Endothelial cell of umbilical vein (primary cell): ENCODE measurements around the gene TGFB1. TPM values are rescaled to one million over a fixed set of nuclear protein-coding genes. Genes with fewer than 3 reads are reported as not detected.

ENCODE experiments used
- BruUV-seq: library from RNA; stranded (reverse); fragments of 400-500 nt; replicated peaks from 2 replicates; lab custom pipeline; 2021; lab: Mats Ljungman, UMichigan
- CTCF ChIA-PET: fragments of 300-600, 350-600 bp; sonication (Branson Sonifier 250); formaldehyde crosslinking; loops from one replicate; lab custom pipeline; 2021; ENCODE audit warnings: antibody characterized with exemption, inconsistent platforms; lab: Charles Lee
- POLR2A ChIA-PET: fragments of 300-600, 350-600 bp; sonication (Branson Sonifier 250); formaldehyde crosslinking; loops from one replicate; lab custom pipeline; 2021; ENCODE audit warnings: antibody characterized with exemption, inconsistent platforms; lab: Charles Lee
- DNase-seq: peaks from one replicate; pipeline ENCODE4 v3.0.0-alpha.2; 2011; ENCODE audit warnings: low read depth, low spot score
- FAIRE-seq: peaks from 2 replicates; lab custom pipeline; 2011; peaks lifted over from hg19 to GRCh38; lab: Jason Lieb, UNC
- H2AFZ ChIP-seq: 2 replicates; pipeline ENCODE4 v1.6.0; 2012; ENCODE audit warnings: low read depth, low read length, control low read depth, inconsistent platforms
- H3K27ac ChIP-seq: 2 replicates; pipeline ENCODE4 v1.5.1; 2011; ENCODE audit warnings: low read depth, mild to moderate bottlenecking, control low read depth, low read length, moderate library complexity; ENCODE audit not compliant: insufficient read depth
- H3K27me3 ChIP-seq, 2 experiments: 2 replicates each; pipeline versions ENCODE4 v1.6.0 to v1.6.1; 2011; ENCODE audit warnings: low read length in 2 of 2, mixed read lengths in 1 of 2; ENCODE audit not compliant: control insufficient read depth in 2 of 2, insufficient read depth in 2 of 2
- H3K36me3 ChIP-seq, 2 experiments: 2 replicates in 1 of 2; 3 replicates in 1 of 2; pipeline ENCODE4 v1.5.1; 2011; ENCODE audit warnings: low read length in 2 of 2, mild to moderate bottlenecking in 1 of 2, moderate library complexity in 1 of 2; ENCODE audit not compliant: control insufficient read depth in 2 of 2, insufficient read depth in 2 of 2; ENCODE audit errors: extremely low read depth in 1 of 2
- H3K4me1 ChIP-seq: 3 replicates; pipeline ENCODE4 v1.5.1; 2011; ENCODE audit warnings: mild to moderate bottlenecking, low read length; ENCODE audit not compliant: control insufficient read depth, insufficient read depth; ENCODE audit errors: extremely low read depth
- H3K4me2 ChIP-seq: 2 replicates; pipeline ENCODE4 v1.6.1; 2011; ENCODE audit warnings: low read length, control low read depth, mixed read lengths; ENCODE audit not compliant: insufficient read depth
- H3K4me3 ChIP-seq, 3 experiments: fragments of 200-600 bp in 1 of 3; sonication (generic), shearing (Covaris generic) in 1 of 3; replicated peaks in 1 of 3; 2 replicates each; pipeline ENCODE4 v1.5.1; 2011 to 2016; ENCODE audit warnings: control low read depth in 3 of 3, low read length in 3 of 3, mild to moderate bottlenecking in 2 of 3, inconsistent platforms in 1 of 3, low read depth in 1 of 3, moderate library complexity in 1 of 3; ENCODE audit not compliant: insufficient read depth in 1 of 3
- H3K79me2 ChIP-seq: 2 replicates; pipeline ENCODE4 v1.6.0; 2012; ENCODE audit warnings: low read length, inconsistent platforms; ENCODE audit not compliant: control insufficient read depth, insufficient read depth
- H3K9ac ChIP-seq: replicated peaks from 2 replicates; pipeline ENCODE3; 2011; ENCODE audit warnings: low read length, control low read depth; ENCODE audit not compliant: insufficient read depth; ENCODE audit errors: extremely low read depth
- H3K9me1 ChIP-seq: replicated peaks from 3 replicates; pipeline ENCODE4 v1.6.0; 2011; ENCODE audit warnings: mild to moderate bottlenecking, low read length; ENCODE audit not compliant: control insufficient read depth, insufficient read depth; ENCODE audit errors: extremely low read depth
- H3K9me3 ChIP-seq: replicated peaks from 2 replicates; pipeline ENCODE4 v1.5.1; 2012; ENCODE audit warnings: low read length, inconsistent platforms; ENCODE audit not compliant: control insufficient read depth, insufficient read depth
- H4K20me1 ChIP-seq: replicated peaks from 2 replicates; pipeline ENCODE3; 2011; ENCODE audit warnings: mild to moderate bottlenecking, low read length; ENCODE audit not compliant: control insufficient read depth, insufficient read depth; ENCODE audit errors: extremely low read depth
- EZH2 ChIP-seq: IDR thresholded peaks from 2 replicates; pipeline ENCODE4 v1.6.1; 2012; ENCODE audit warnings: borderline replicate concordance, low read depth, mild to moderate bottlenecking, moderate library complexity, low read length, inconsistent platforms; ENCODE audit not compliant: severe bottlenecking
- FOS ChIP-seq: IDR thresholded peaks from 2 replicates; pipeline ENCODE4 v1.6.1; 2011; ENCODE audit warnings: mild to moderate bottlenecking, low read length, moderate library complexity, borderline replicate concordance; ENCODE audit not compliant: insufficient read depth
- GATA2 ChIP-seq: IDR thresholded peaks from 2 replicates; pipeline ENCODE4 v1.7.0; 2011; ENCODE audit warnings: low read depth, mild to moderate bottlenecking, moderate library complexity, mixed read lengths, low read length; ENCODE audit not compliant: insufficient read length, insufficient read depth
- JUN ChIP-seq: IDR thresholded peaks from 2 replicates; pipeline ENCODE4 v1.6.1; 2011; ENCODE audit warnings: borderline replicate concordance, low read depth; ENCODE audit not compliant: insufficient read length, insufficient read depth
- MAX ChIP-seq: IDR thresholded peaks from 2 replicates; pipeline ENCODE4 v1.6.1; 2011; ENCODE audit not compliant: insufficient read depth, insufficient read length
- MYC ChIP-seq: IDR thresholded peaks from one replicate; pipeline ENCODE4 v1.6.1; 2011; ENCODE audit warnings: mild to moderate bottlenecking, low read depth, low read length
- POLR2A ChIP-seq: IDR thresholded peaks from 2 replicates; pipeline ENCODE4 v1.6.1; 2012; ENCODE audit warnings: low read depth, mild to moderate bottlenecking, control low read depth, low read length
- POLR2AphosphoS5 ChIP-seq: IDR thresholded peaks from 2 replicates; pipeline ENCODE4 v1.6.1; 2012; ENCODE audit warnings: low read depth, mild to moderate bottlenecking, control low read depth, low read length, moderate library complexity; ENCODE audit not compliant: insufficient read depth
- dilution Hi-C: fragments of 300-500 bp; cut with MboI; formaldehyde crosslinking; loops from one replicate; pipeline ENCODE4 v1.15.0; 2019; ENCODE audit warnings: low sequenced_read_pairs; ENCODE audit not compliant: extremely low pct_ligation_motif_present
- intact Hi-C: fragments of 100-400 bp; cut with micrococcal nuclease; formaldehyde crosslinking; loops from one replicate; pipeline ENCODE4 v1.10.0; 2022
- polyA plus RNA-seq, 4 experiments: library from polyadenylated mRNA; depleted of rRNA in 3 of 4; stranded (reverse) in 3 of 4; unstranded in 1 of 4; fragments of >200 nt; gene quantifications; 2 replicates each; pipeline versions ENCODE4 v1.2.1 to v1.2.3, GENCODE V29; 2011 to 2012; ENCODE audit warnings: missing spikeins in 1 of 4
- total RNA-seq: library from RNA; stranded (reverse); gene quantifications from 2 replicates; pipeline ENCODE4 v1.2.3, GENCODE V29; 2021
- TF ChIP-seq, protein P1 (sequence below), 2 donors: IDR thresholded peaks; 1 replicate in 1 of 2; 2 replicates in 1 of 2; pipeline ENCODE4 v1.5.1; 2011; ENCODE audit warnings: low read length in 2 of 2, mild to moderate bottlenecking in 2 of 2, moderate library complexity in 2 of 2, control low read depth in 1 of 2, inconsistent platforms in 1 of 2, low read depth in 1 of 2; ENCODE audit not compliant: insufficient read depth in 1 of 2; ENCODE audit errors: extremely low read depth in 1 of 2

TGFB1 gene
- total and polyA plus RNA-seq, 2 donors (not counting 3 experiments of a cell fraction or from before 2014, with no cell fraction given): 64.4 to 250 TPM

- ChIA-PET POLR2A (no interaction called here), CTCF (interaction anchor here (1.0 to 1.3 kb wide), 2 partner anchors 32 to 70 kb away, joined by 3 read pairs; partner anchors contain the start of gene B3GNT8)
- dilution Hi-C loops: no loop called here
Measured at GRCh38 chr19:41356984-41357739, 3.4 kb upstream of the TGFB1 start.

More at GRCh38 chr19:41356984-41357739, 3.4 kb upstream of the TGFB1 start:
- no peaks in the 10 kb centered on the region for H3K27me3 ChIP-seq
- no peak overlapping the region for H2AFZ ChIP-seq
- TF ChIP-seq MAX (no peak), POLR2AphosphoS5 (no peak), POLR2A (no peak), MYC (no peak), GATA2 (no peak), JUN (no peak), FOS (no peak), EZH2 (no peak)
- TF ChIP-seq, protein P1, sequence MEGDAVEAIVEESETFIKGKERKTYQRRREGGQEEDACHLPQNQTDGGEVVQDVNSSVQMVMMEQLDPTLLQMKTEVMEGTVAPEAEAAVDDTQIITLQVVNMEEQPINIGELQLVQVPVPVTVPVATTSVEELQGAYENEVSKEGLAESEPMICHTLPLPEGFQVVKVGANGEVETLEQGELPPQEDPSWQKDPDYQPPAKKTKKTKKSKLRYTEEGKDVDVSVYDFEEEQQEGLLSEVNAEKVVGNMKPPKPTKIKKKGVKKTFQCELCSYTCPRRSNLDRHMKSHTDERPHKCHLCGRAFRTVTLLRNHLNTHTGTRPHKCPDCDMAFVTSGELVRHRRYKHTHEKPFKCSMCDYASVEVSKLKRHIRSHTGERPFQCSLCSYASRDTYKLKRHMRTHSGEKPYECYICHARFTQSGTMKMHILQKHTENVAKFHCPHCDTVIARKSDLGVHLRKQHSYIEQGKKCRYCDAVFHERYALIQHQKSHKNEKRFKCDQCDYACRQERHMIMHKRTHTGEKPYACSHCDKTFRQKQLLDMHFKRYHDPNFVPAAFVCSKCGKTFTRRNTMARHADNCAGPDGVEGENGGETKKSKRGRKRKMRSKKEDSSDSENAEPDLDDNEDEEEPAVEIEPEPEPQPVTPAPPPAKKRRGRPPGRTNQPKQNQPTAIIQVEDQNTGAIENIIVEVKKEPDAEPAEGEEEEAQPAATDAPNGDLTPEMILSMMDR (IDR thresholded peaks at IDR 0.05; ENCODE audit: extremely low read depth in 1 of 2, insufficient read depth in 1 of 2, low read depth in 1 of 2, low read length in 2 of 2): no peak
- no peak overlapping the region for H3K4me3 ChIP-seq
- H3K9ac ChIP-seq: no peak overlapping the region
- no peak overlapping the region for H3K27ac ChIP-seq
- H4K20me1 ChIP-seq: no peaks in the 10 kb centered on the region
- H3K4me2 ChIP-seq: no peak overlapping the region
- FAIRE-seq (no peak), DNase-seq (no peak)
- no peaks in the 10 kb centered on the region for H3K9me3 ChIP-seq
- H3K4me1 ChIP-seq: no peaks in the 10 kb centered on the region
- no peaks in the 10 kb centered on the region for H3K9me1 ChIP-seq
- no TSS peak for BruUV-seq
- no peaks in the 10 kb centered on the region for H3K36me3 ChIP-seq
- intact Hi-C loops: no loop called here
- H3K79me2 ChIP-seq: peaks cover 13% of the 10 kb centered on the region
